HG03095 (cell line): ENCODE data around the gene ILDR2.

Experiments
- ATAC-seq: cut with Tn5 transposase; IDR thresholded peaks from one replicate; pipeline ENCODE4 v1.9.1; 2021; ENCODE audit warnings: moderate library complexity; ENCODE audit not compliant: unreplicated experiment

The ILDR2 gene, protein sequence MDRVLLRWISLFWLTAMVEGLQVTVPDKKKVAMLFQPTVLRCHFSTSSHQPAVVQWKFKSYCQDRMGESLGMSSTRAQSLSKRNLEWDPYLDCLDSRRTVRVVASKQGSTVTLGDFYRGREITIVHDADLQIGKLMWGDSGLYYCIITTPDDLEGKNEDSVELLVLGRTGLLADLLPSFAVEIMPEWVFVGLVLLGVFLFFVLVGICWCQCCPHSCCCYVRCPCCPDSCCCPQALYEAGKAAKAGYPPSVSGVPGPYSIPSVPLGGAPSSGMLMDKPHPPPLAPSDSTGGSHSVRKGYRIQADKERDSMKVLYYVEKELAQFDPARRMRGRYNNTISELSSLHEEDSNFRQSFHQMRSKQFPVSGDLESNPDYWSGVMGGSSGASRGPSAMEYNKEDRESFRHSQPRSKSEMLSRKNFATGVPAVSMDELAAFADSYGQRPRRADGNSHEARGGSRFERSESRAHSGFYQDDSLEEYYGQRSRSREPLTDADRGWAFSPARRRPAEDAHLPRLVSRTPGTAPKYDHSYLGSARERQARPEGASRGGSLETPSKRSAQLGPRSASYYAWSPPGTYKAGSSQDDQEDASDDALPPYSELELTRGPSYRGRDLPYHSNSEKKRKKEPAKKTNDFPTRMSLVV

DNA sequence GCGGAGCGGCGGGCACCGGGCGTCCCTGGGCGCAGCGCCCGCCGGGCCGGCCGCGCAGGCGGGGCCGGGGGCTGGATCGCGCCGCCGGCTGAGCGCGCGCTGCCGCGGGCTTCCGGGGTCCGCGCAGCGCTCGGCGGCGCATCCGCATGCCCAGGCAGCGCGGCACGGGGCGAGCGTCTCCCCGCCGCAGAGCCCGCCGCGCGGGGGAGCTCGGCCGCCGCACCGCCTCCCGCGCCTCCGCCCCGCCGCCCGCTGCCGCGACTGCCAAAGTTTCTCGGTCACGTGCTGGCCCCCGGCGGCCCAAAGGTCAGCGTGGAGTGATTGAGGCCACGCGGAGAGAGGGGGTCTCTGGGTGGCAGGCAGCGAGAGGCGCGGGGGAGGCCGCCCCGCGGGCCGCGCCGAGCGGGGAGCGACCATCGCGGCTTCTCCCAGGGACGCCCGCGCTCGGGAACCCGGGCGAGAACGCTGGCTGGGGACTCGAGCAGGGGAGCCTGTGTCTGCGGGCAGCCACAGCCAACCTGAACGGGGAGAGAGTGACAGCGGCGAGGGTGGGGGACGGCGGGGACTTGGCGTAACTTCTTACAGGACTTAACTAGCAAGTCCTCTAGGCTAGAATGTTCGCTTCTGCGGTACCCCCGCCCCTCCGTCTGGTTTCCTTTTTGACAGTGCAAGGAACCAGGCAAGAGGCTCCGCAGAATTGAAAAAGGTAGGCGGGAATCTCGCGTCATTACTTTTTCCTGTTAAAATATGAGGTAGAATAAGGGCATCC is at the start of gene ILDR2:
Gene ILDR2 (minus strand): TSS at position 180 of the 769 bp plus-strand sequence. CDS start 272 bp downstream, outside the sequence.
- ATAC-seq = peak; percentile 52

DNA sequence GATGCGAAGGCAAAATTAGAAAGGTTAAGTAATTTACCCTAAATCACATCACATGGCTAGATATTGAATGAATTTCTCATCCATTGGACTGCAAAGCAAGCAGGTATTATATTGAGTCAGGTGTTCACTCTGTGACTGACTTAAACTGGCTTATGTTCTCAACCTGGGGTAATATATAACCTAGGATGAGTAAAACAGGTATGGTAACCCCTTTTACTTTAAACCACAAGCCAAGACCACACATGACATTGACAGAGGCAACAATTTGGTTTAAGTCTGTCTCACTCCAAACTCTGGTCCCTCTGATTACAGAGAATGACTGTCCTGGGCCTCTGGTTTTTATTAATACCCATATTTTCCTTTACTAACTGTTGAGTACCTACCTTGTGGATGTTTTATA is 47.0 kb upstream of the ILDR2 start:
- ATAC-seq = peak; percentile 83

DNA sequence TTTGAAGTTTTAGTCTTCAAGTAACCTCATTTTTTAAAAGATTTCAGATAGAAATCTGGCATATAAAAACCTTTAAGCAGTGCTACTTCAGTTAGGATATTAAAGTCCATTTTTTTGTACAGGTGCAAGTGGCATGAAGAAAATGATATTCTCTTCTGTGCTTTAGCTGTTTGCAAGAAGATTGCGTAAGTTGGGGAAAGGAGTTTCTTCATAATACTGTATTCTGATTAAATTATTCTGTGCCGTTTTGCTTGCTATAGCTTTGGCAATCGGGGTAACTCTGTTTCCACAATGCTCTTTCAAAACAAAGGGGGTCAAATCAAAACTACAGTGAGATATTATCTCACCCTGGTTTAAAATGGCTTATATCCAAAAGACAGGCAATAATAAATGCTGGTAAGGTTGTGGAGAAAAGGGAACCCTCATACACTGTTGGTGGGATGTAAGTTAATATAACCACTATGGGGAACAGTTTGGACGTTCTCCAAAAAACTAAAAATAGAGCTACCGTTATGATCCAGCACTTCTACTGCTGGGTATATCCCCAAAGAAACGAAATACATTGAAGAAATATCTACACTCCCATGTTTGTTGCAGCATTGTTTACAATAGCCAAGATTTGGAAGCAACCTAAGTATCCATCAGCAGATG is 40.9 kb upstream of the ILDR2 start:
- ATAC-seq = no peak

DNA sequence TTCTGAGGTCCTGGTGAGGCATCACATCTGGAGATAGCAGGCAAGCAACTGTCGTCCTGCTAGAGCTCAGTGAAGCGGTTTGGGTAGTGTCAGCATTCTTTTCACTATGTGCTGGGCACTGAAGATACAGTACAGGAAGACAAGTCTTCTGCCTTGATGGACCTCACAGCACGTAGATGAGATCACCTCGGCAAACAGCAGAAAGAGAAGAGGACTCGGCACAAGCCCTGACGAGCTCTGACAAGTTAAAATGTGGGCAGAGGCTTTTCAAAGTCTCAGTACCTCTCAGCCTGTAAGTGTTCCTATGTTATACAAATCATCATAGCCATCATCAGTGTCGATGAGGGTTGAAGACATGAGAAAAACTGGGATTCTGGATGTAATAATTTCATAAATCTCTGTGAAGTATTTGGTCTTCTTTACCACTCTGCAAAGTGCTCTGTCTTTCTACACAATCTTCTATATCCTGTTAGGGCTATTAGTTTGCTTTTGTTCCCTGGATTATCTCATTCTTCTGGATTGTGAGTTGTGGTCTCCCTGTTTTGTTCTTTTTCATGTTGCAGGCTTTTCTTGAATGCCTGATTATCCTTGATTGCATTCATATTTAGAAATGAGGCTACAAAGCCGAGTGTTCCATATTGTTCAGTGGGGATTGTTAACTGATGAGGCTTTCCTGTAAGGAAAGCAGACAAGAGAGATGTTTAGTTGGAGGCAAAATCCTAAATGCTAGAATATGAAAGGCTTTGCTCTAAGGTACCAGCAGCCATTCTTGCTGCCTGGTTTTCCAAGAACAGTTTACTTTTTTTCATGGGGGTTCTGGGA is 38.0 kb upstream of the ILDR2 start:
- ATAC-seq = no peak

DNA sequence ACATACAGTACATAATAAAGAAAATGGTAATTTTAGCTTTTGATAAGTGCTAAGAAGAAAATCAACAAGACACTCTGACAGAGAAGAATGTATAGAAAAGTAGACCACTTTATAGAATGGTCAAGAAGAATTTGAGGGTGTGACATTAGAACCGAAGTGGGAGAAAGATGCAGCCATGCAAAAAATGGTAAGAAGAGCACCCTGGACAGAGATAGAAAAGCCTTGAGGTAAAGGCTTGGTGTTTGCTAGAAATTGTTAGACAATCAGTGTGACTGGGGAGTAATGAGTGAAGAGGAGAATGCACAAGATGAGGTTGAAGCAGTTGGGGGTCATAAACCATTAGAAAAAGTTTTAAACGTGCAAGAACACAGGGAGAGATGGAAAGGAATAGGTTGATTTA is 37.2 kb upstream of the ILDR2 start:
- no peak for ATAC-seq

DNA sequence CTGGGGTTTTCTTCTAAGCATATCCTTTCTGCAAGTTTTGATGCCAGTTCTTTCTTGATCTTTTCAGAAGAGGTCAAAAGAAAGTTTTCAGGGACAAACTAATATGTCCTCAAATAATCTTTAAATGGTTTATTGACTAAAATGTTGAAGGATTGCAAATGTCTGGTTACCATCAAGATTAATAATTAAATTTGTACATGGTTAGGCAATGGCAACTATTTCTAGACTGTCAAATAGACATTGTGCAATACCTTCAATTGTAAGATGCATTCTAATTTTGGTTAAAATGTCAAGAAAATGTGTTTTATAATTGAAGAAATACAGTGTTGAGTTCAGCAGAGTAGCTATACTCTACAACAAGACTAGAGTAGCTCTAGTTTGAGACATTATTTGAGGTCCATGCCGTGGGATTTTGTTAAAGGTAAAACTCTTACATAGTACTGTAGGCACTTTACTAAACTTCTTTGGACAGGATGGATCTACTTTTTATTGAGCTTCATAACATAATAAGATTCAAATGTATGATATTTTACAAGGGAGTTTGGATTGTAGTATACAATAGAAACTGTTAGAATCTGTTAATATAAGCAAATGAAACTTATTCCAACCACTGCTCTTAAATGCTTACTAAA is 36.3 kb upstream of the ILDR2 start:
- no peak for ATAC-seq

DNA sequence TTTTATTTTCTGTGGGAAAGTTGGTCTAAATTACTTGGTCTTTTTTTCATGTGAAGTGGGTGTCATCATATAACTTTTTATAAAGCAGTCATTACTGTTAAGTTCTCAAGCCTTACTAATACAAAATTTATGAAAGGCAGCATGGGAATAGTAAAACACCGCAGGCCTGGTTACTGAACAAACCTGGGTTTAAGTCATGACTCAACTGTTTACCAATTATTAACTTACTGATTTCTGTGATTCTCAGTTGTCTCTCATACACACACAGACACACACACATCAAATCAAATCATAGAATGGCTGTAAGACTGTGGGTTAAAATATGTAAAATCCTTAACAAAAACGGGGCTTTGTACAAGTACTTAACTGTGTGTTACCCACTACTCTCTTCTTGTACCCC is 28.4 kb upstream of the ILDR2 start:
- ATAC-seq = no peak

DNA sequence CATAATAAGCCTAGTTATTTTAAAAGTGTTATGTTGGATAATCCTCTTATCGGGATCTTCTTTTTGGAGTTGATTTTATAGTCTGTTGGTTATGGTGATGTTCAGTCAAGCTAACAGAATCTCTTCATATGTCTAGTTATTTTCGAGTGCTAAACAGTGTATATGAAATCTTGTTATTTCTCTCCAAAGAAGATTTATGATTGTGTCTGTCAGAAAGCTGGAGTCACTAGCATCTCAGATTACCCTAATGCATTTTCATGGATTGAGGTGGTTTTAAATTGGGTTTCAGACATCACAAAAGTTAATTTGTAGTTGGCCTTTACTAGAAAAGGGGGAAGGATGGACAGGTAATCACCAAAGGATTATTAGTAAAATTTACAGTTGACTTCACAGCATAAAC is 27.0 kb upstream of the ILDR2 start:
- no peak for ATAC-seq

DNA sequence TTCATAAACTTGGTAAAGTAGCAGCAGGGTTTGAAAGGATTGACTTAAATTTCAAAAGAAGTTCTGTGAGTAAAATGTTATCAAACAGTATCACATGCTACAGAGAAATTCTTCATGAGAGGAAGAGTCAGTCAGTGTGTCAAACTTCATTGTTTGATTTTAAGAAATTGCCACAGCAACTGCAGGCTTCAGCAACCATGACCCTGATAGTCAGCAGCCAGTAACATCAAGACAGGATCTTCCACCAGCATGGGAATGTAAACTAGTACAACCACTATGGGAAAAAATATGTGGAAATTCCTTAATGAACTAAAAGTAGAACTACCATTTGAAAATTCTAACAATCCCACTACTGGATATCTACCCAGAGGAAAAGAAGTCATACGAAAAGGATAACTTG is 25.2 kb upstream of the ILDR2 start:
- no peak for ATAC-seq

DNA sequence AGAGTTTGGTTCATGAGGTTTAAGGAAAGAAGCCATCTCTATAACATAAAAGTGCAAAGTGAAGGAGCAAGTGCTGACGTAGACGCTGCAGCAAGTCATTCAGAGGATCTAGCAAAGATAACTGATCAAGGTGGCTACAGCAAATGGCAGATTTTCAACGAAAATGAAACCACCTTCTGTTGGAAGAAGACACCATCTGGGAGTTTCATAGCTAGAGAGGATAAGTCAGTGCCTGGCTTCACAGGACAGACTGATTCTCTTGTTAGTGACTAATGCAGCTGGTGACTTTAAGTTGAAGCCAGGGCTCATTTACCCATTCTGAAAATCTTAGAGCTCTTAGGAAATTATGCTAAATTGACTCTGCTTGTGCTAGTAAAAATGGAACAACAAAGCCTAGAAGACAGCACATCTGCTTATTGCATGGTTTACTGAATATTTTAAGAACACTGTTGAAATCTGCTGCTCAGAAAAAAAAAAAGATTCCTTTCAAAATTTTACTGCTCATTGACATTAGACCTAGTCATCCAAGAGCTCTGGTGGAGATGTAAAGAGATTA is 24.2 kb upstream of the ILDR2 start:
- ATAC-seq = no peak

DNA sequence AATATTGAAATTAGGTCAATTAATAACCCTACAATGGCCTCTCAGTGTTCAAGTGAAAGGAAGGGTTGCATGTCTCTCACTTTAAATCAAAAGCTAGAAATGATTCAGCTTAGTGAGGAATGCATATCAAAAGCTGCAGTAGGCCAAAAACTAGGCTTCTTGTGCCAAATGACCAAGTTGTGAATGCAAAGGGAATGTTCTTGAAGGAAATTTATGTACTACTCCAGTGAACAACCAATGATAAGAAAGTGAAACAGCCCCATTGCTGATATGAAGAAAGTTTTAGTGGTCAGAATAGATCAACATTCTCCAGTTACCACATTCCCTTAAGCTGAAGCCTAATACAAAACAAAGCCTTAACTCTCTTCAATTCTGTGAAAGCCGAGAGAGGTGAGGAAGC is 23.7 kb upstream of the ILDR2 start:
- no peak for ATAC-seq

DNA sequence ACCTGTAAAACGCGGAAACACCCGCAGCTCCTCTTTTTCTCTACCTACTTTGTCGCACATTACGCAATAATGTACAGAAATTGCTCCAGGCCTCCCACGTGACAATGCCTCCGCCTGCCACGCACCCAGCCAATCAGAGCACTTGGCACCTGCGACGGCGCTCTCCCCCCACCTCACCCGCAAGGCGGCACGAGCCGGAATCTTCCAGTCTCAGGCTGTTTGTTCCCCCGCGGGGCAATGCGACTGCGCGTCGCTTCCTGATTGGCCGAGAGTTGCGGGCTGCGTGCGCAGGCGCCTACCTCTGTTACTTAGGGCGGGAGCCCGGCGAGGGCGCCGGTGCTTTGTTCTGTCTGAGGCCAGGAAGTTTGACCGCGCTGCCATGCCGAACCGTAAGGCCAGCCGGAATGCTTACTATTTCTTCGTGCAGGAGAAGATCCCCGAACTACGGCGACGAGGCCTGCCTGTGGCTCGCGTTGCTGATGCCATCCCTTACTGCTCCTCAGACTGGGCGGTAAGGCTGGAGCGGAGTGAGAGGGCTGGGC is 13.7 kb upstream of the ILDR2 start, which contains the start of gene MAEL:
Gene MAEL (plus strand): TSS at position 307 of the 542 bp plus-strand sequence. CDS start 73 bp downstream, at position 380.
- no peak for ATAC-seq

DNA sequence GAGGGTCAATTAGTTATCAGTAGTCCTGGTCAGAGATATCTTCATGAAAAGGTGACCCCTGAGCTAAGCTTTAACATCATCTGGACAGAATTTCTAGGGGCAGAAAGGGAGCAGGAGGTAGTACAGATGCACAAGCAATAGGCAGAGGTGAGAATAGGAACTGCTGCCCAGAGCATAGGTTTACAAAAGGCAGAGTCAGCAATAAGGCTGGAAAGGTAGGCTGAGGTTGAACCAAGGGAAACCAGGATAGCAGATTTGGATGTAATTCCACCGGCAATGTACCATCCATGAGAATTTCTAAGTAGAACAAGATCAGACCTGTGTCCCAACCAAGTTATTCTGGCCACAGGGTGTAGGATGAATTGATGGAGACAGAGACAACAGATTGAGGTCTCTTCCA is 6.2 kb upstream of the ILDR2 start:
- no peak for ATAC-seq

DNA sequence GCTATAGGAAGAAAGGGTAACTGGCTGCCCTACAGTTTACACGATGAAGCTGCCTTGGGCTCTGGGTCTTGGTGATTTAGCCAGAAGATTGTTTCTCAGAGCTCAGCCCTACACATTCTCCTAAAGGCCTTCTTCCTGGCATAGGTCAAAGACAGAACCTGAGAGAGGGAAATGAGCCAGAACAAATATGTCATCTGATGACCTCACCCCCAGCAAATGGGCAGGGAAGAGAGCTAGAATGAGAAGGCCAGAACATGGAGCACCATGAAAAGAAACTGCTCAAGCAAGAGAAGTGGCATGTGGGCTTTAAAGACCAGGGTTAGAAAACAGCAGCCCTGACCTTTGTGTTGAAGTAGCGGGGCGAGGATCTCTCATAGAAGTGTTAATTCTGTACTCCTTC is 5.5 kb upstream of the ILDR2 start:
- ATAC-seq = no peak

DNA sequence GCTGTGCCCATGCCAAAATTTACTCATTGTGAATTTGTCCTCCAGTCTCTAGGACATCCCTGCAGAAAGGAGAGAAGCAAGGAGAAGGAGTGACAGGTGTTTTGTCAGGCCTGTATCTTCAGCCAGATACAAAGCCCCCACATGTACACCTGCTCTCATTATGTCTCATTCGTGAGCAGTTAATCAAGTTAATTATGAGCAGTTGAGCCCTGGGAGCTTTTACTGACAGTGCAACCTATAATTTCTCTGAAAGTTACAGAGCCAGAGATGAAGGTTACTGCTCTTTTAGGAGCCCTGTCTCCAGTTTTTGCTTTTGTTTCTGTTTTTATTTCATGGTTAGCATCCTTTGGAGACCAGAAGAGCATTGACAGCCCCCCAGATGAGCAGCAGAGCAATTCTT is 5.0 kb upstream of the ILDR2 start:
- ATAC-seq = no peak

DNA sequence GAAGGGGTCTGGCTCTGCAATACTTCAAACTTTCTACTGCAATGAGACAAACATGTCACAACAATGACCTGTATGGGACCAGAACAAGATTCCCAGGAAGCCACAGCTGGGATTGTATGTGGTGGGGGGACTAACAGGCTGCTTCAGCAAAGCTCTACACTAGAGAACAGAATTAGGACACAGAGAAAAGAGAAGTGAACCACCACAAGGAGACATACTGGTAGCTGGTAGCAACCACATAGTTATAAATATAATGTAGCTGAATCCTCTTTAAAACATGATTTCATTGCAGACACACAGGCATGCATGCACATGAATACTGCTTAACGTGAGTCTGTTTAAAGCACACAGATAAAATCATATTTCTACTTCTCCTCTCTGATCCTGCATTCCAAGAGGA is 3.5 kb upstream of the ILDR2 start:
- no peak for ATAC-seq

DNA sequence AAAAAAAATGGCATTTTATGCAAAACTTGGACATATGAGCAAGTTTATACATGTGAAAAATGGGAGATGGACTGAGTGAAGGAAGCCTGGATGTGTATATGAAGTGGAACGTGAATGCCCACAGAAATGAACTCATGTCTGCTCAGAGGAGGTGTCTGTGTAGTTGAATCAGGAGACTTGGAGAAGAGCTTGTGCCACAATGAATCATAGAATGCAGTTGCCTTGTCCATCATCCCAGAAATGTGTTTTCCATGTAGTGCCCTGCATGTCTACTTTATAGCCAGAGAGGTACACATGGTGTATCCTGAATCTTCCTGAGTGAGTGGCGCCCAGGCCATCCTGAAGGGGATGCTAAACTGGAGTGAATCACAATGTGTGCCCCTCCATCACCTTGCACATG is 2.6 kb upstream of the ILDR2 start:
- ATAC-seq = no peak

DNA sequence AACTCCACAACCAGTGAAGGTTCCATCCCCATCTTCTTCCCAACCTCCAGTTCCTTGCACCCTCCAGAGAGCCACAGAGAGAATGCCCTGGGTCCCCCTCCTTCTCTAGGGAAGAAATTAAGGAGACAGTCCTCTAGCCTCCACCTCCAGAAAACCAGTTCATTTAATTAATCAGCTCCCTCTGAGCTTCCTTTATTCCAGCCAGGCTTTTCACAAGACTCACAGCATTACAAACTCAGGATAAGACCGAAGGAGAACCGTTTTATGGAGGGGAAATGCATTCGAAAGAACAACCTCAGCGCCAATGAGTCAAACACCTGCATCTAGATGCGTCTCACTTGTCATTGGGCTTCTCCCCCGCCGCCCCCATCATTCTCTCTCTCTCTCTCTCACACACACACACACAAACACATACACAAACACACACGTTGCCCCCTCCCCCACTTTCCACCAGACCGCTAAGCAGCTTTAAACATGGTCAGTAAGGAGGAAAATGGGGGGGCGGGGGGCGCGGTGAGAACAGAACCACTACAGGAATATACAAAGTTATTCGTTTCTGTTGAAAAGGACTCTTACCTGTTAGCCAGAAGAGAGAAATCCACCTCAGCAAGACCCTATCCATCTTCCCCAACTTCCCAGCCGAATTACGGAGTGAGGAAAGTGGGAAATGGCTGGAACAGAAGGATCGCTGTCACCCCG is 544 bp downstream of the ILDR2 start:
- ATAC-seq = no peak

DNA sequence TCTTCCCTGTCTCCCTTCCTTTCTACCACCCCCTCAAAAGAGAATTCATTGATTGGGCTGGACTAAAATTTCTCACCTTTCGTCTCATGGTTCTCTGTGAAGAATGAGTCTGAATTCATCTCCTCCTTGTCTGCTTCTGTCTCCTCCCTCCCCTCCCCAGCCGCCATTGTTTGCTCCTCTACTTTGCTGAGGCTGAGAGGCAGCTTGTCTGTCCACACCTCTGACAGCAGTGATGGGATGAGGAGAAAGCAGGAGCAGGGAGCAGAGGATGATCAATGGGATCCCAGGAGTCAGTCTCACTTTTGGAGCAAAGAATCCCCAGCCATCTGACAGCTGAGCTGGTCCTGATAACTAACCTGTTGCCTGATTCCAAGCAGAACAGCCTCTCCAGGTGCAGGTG is 2.5 kb downstream of the ILDR2 start:
- no peak for ATAC-seq
